Left kidney (tissue), 2 donors: ENCODE results near the gene INSR. TPM values are rescaled to one million over a fixed set of nuclear protein-coding genes. Genes with fewer than 3 reads are reported as not detected.
"Not testable (repeated sequence)": the region's sequence is repeated elsewhere in the genome, so short reads cannot be mapped to it uniquely, and the experiment has no call there.

Experiments
- DNase-seq: peaks from one replicate; pipeline ENCODE4 v3.0.0-alpha.2; 2013
- polyA plus RNA-seq: library from polyadenylated mRNA; unstranded; fragments of 120-200 nt; gene quantifications from one replicate; pipeline ENCODE4 v1.2.1, GENCODE V29; 2013; ENCODE audit not compliant: insufficient read length

The INSR gene
- polyA plus RNA-seq, 1 donor: 32.1 TPM

- DNase-seq: no peak
Measured at GRCh38 chr19:7224209-7224686, 70.0 kb downstream of the INSR start.

- no peak for DNase-seq
Measured at GRCh38 chr19:7223429-7223828, 70.8 kb downstream of the INSR start.

GRCh38 chr19:7219056-7219455 is 75.2 kb downstream of the INSR start:
- DNase-seq: no peak

- no peak for DNase-seq
Measured at GRCh38 chr19:7217861-7218260, 76.4 kb downstream of the INSR start.

GRCh38 chr19:7216373-7216902 is 77.8 kb downstream of the INSR start:
- DNase-seq: no peak

- DNase-seq: no peak
Measured at GRCh38 chr19:7215176-7215575, 79.0 kb downstream of the INSR start.

- DNase-seq: no peak
Measured at GRCh38 chr19:7214324-7215089, 79.7 kb downstream of the INSR start.

GRCh38 chr19:7213628-7214323 is 80.4 kb downstream of the INSR start:
- no peak for DNase-seq

GRCh38 chr19:7211191-7211951 is 82.8 kb downstream of the INSR start:
- DNase-seq: peak; percentile 66

GRCh38 chr19:7210359-7210758 is 83.9 kb downstream of the INSR start:
- DNase-seq: no peak

GRCh38 chr19:7209597-7210325 is 84.5 kb downstream of the INSR start:
- DNase-seq: not testable (repeated sequence)

- not testable (repeated sequence) for DNase-seq
Measured at GRCh38 chr19:7209036-7209435, 85.2 kb downstream of the INSR start.

- DNase-seq: no peak
Measured at GRCh38 chr19:7203332-7203731, 90.9 kb downstream of the INSR start.

GRCh38 chr19:7202888-7203287 is 91.3 kb downstream of the INSR start:
- DNase-seq: no peak

- DNase-seq: no peak
Measured at GRCh38 chr19:7200736-7201135, 93.5 kb downstream of the INSR start.

- DNase-seq: no peak
Measured at GRCh38 chr19:7199613-7200533, 94.3 kb downstream of the INSR start.

GRCh38 chr19:7197760-7198696 is 96.2 kb downstream of the INSR start:
- peak; percentile 93 for DNase-seq

GRCh38 chr19:7197119-7197759 is 97.0 kb downstream of the INSR start:
- DNase-seq: peak; percentile 90

GRCh38 chr19:7196763-7197118 is 97.5 kb downstream of the INSR start:
- DNase-seq: no peak
